ENCODE results near the gene TCAP.

Gene TCAP

DNA sequence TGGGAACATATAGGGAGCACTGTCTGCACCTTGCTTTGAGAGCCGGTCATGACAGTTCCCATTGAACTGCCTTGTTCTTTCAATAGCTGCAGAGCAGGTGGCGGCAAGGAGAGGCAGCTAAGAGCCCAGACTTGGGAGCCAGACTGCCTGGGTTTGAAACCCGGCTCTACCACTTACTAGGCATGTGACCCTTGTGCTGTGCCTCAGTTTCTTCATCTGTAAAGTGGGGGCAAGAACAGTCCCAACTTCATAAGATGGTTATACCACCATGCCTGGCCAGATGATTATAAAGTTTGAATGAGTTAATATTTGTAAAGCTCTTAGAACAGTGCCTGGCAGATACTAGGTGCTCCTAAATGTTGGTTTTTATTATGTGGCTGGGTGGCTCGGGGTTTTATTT is 49.1 kb downstream of the TCAP start:
- no peaks in the 10 kb centered on the region for H3K9me3 ChIP-seq (ENCODE audit: insufficient read depth, low read length)

DNA sequence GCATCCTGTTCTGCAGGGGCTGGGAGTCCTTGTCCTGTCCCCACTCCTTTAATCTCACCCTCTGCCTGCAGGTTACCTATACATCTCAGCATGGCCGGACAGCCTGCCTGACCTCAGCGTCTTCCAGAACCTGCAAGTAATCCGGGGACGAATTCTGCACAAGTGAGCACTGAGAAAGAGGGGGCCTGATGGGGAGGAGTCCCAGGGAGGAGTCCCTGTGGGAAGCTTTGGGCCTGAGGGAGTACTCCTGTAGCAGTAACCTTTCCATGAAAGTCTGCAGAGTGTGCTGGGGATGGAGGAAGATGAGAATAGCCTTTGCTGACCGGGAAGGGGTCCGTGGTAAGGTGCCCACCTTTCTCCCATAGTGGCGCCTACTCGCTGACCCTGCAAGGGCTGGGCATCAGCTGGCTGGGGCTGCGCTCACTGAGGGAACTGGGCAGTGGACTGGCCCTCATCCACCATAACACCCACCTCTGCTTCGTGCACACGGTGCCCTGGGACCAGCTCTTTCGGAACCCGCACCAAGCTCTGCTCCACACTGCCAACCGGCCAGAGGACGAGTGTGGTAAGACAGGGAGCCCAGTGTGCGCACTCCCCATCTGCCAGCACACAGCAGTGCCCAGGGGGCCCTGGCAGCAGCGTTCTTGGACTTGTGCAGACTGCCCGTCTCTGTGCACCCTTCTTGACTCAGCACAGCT is 50.4 kb downstream of the TCAP start:
- Histone ChIP-seq H3K36me3 (ENCODE audit: low read length) (no peaks in the 10 kb centered on the region), H2AFZ (ENCODE audit: low read depth, low read length, severe bottlenecking) (no peak overlapping the region), H3K27me3 (ENCODE audit: low read length) (no peaks in the 10 kb centered on the region), H3K9me3 (ENCODE audit: insufficient read depth, low read length) (no peaks in the 10 kb centered on the region), H3K4me2 (ENCODE audit: low read depth, low read length, poor library complexity, severe bottlenecking) (no peak overlapping the region), H3K4me3 (ENCODE audit: insufficient read depth, low read length, poor library complexity, severe bottlenecking) (no peak overlapping the region), H3K9ac (ENCODE audit: low read length) (no peak overlapping the region), H3K9me2 (replicated peaks; ENCODE audit: insufficient read depth, low read length) (no peaks in the 10 kb centered on the region), H4K20me1 (ENCODE audit: low read depth, low read length) (no peaks in the 10 kb centered on the region), H3K27ac (ENCODE audit: low read depth, low read length) (no peak overlapping the region), H3K79me2 (ENCODE audit: insufficient read depth, low read length) (no peaks in the 10 kb centered on the region), H3F3A (ENCODE audit: insufficient read depth) (no peaks in the 10 kb centered on the region)
- TF ChIP-seq, protein P1, sequence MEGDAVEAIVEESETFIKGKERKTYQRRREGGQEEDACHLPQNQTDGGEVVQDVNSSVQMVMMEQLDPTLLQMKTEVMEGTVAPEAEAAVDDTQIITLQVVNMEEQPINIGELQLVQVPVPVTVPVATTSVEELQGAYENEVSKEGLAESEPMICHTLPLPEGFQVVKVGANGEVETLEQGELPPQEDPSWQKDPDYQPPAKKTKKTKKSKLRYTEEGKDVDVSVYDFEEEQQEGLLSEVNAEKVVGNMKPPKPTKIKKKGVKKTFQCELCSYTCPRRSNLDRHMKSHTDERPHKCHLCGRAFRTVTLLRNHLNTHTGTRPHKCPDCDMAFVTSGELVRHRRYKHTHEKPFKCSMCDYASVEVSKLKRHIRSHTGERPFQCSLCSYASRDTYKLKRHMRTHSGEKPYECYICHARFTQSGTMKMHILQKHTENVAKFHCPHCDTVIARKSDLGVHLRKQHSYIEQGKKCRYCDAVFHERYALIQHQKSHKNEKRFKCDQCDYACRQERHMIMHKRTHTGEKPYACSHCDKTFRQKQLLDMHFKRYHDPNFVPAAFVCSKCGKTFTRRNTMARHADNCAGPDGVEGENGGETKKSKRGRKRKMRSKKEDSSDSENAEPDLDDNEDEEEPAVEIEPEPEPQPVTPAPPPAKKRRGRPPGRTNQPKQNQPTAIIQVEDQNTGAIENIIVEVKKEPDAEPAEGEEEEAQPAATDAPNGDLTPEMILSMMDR (IDR thresholded peaks at IDR 0.05; ENCODE audit: insufficient read depth, low read length, poor library complexity, severe bottlenecking), result no peak
- TF ChIP-seq EZH2phosphoT487 (conservative IDR thresholded peaks at IDR 0.05; ENCODE audit: low read length), result no peak

More for the DNA sequence above, 49.1 kb downstream of the TCAP start:
- Histone ChIP-seq H2AFZ (ENCODE audit: low read depth, low read length, severe bottlenecking) (no peak overlapping the region), H3F3A (ENCODE audit: insufficient read depth) (no peaks in the 10 kb centered on the region), H3K4me3 (ENCODE audit: insufficient read depth, low read length, poor library complexity, severe bottlenecking) (no peak overlapping the region), H3K79me2 (ENCODE audit: insufficient read depth, low read length) (no peaks in the 10 kb centered on the region), H3K9me2 (replicated peaks; ENCODE audit: insufficient read depth, low read length) (no peaks in the 10 kb centered on the region), H4K20me1 (ENCODE audit: low read depth, low read length) (no peaks in the 10 kb centered on the region), H3K36me3 (ENCODE audit: low read length) (no peaks in the 10 kb centered on the region), H3K27me3 (ENCODE audit: low read length) (no peaks in the 10 kb centered on the region), H3K4me2 (ENCODE audit: low read depth, low read length, poor library complexity, severe bottlenecking) (no peak overlapping the region), H3K9ac (ENCODE audit: low read length) (no peak overlapping the region), H3K27ac (ENCODE audit: low read depth, low read length) (no peak overlapping the region)
- no peak for TF ChIP-seq EZH2phosphoT487 (conservative IDR thresholded peaks at IDR 0.05; ENCODE audit: low read length)

Data from SU-DHL-6 (cell line).